HUDEP-2 (cell line): ENCODE data around the gene PCDHB12.
"Not testable (repeated sequence)": the region's sequence is repeated elsewhere in the genome, so short reads cannot be mapped to it uniquely, and the experiment has no call there.

ENCODE experiments used
- DNase-seq, 76 experiments: peaks; one replicate each; lab custom pipeline; 2025; ENCODE audit not compliant: unreplicated experiment in 76 of 76; lab: John Stamatoyannopoulos, UW

The PCDHB12 gene

DNA sequence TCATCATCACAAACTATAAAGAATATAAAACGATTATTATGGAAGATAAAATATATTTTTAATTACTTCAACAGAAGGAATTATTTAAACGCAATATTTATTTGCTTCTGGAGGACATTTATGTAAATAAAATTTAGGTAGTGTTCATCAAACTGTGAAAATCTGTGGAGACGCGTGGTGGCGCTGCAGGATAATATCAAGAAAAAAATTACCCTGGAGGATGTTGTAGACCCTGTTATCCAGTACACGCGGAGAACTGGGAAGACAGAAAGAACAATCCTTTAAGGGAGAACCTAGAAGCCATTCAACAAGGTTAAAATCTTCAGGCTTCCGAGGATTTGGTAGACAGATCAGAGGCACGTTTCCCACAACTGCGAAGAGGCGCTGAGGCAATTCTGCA lies at the start of gene PCDHB12:
Gene PCDHB12, plus strand, starts transcription at position 242 of the 400 bp plus-strand sequence. CDS start 189 bp downstream, outside the sequence.
- DNase-seq: no peak

DNA sequence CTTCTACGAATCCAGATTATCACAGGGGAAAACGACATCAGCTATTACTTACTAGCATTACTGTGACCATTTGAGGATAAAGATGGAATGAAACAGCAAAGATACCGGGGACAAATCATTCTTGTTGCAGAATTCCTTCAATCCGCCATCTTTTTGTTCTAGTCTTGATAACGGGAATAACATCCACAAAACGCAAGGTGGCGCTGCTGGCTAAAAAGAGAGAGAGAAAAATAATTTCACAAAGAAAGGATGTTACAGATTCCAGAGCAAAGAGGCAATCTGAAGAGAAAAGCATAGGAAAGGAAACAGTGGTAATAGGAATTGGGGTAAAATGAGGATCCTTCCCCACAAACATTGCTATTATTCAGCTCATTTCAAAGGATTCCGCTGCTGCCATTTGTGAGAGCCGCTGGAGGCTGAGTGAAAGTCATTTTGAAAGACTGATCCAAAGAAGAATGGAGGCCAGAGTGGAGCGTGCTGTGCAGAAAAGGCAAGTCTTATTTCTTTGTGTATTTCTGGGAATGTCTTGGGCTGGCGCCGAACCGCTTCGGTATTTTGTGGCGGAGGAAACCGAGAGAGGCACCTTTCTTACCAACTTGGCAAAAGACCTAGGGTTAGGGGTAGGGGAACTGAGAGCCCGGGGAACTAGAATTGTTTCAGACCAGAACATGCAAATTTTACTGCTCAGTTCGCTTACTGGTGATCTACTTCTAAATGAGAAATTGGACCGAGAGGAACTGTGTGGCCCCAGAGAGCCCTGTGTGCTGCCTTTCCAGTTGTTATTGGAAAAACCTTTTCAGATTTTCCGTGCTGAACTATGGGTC lies 35.9 kb upstream of the PCDHB12 start, which contains the start of gene PCDHB7:
Gene PCDHB7, plus strand, starts transcription at position 264 of the 824 bp plus-strand sequence. Its CDS starts 192 bp downstream, at position 456.
- DNase-seq: peak in 1 of 76 experiments; percentile 3

DNA sequence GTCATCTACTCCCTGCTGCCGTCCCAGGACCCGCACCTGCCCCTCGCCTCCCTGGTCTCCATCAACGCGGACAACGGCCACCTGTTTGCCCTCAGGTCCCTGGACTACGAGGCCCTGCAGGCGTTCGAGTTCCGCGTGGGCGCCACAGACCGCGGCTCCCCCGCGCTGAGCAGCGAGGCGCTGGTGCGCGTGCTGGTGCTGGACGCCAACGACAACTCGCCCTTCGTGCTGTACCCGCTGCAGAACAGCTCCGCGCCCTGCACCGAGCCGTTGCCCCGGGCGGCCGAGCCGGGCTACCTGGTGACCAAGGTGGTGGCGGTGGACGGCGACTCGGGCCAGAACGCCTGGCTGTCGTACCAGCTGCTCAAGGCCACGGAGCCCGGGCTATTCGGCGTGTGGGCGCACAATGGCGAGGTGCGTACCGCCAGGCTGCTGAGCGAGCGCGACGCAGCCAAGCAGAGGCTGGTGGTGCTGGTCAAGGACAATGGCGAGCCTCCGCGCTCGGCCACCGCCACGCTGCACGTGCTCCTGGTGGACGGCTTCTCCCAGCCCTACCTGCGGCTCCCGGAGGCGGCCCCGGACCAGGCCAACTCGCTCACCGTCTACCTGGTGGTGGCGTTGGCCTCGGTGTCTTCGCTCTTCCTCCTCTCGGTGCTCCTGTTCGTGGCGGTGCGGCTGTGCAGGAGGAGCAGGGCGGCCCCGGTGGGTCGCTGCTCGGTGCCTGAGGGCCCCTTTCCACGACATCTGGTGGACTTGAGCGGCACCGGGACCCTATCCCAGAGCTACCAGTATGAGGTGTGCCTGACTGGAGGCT lies 34.0 kb upstream of the PCDHB12 start:
- not testable (repeated sequence) for DNase-seq

GRCh38 chr5:141175933-141176332 lies 32.6 kb upstream of the PCDHB12 start:
- DNase-seq: no peak

GRCh38 chr5:141177577-141178191 lies 30.8 kb upstream of the PCDHB12 start, which contains the start of gene PCDHB8:
PCDHB8 (plus strand) TSS chr5:141177790; CDS start chr5:141178035, 245 bp downstream.
- not testable (repeated sequence) for DNase-seq

GRCh38 chr5:141179371-141179770 lies 29.1 kb upstream of the PCDHB12 start:
- DNase-seq: not testable (repeated sequence)

DNA sequence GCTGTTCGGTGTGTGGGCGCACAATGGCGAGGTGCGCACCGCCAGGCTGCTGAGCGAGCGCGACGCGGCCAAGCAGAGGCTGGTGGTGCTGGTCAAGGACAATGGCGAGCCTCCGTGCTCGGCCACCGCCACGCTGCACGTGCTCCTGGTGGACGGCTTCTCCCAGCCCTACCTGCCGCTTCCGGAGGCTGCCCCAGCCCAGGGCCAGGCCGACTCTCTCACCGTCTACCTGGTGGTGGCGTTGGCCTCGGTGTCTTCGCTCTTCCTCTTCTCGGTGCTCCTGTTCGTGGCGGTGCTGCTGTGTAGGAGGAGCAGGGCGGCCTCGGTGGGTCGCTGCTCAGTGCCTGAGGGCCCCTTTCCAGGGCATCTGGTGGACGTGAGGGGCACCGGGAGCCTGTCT lies 28.6 kb upstream of the PCDHB12 start:
- DNase-seq: not testable (repeated sequence)

GRCh38 chr5:141180313-141180712 lies 28.2 kb upstream of the PCDHB12 start:
- no peak for DNase-seq

DNA sequence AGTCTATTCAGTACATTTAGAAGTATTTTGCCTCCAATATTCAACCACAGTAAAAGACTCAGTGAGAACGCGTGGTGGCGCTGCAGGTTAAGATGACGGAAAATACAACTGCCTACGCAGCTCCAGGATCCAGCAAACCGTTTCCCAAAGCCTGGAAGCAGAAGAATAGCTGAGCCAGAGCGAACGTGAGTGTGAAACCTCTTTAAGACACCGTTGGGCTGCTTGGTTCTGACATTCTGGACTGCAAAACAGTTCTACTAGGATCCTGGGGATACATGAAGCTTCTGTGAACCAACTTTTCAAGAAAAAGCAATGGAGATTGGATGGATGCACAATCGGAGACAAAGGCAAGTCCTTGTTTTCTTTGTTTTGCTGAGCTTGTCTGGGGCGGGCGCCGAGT lies 26.3 kb upstream of the PCDHB12 start, which contains the start of gene PCDHB16:
Gene PCDHB16, plus strand, starts transcription at position 140 of the 400 bp plus-strand sequence. Its CDS starts 173 bp downstream, at position 313.
- DNase-seq: peak in 2 of 76 experiments; percentile 0 to 4

- DNase-seq: not testable (repeated sequence)
Observed at GRCh38 chr5:141184117-141184855, 24.2 kb upstream of the PCDHB12 start.

DNA sequence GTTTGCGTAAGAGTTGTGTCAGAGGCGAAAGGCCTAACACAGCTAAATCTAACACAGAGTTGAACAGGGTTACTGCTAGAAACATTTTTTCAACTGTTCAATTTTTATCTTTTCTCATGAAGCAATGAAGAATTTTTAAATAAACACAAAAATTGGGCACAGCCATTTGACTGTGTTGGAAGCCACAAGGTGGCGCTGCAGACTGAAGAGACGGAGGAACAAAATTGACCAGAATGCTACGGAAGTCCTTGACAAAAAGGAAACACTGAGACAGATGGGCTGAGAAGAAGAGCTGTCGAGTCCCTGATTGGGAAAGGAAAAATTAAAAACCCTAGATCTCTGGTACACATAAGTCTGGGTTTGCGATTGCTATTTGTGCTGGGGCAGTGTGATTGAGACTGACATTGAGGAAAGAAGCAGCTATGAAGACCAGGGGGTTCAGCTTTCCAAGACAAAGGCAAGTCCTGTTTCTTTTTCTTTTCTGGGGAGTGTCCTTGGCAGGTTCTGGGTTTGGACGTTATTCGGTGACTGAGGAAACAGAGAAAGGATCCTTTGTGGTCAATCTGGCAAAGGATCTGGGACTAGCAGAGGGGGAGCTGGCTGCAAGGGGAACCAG lies 21.5 kb upstream of the PCDHB12 start, which contains the start of gene PCDHB9:
Gene PCDHB9, plus strand, starts transcription at position 265 of the 616 bp plus-strand sequence. Its CDS starts 158 bp downstream, at position 423.
- peak in 3 of 76 experiments; percentile 0 to 13 (median 6) for DNase-seq

GRCh38 chr5:141188682-141189081 lies 19.8 kb upstream of the PCDHB12 start:
- DNase-seq: not testable (repeated sequence)

DNA sequence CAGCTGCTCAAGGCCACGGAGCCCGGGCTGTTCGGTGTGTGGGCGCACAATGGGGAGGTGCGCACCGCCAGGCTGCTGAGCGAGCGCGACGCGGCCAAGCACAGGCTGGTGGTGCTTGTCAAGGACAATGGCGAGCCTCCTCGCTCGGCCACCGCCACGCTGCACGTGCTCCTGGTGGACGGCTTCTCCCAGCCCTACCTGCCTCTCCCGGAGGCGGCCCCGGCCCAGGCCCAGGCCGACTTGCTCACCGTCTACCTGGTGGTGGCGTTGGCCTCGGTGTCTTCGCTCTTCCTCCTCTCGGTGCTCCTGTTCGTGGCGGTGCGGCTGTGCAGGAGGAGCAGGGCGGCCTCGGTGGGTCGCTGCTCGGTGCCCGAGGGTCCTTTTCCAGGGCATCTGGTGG lies 19.4 kb upstream of the PCDHB12 start:
- DNase-seq: not testable (repeated sequence)

- DNase-seq: peak in 5 of 76 experiments; percentile 1 to 16 (median 3)
Observed at GRCh38 chr5:141192110-141192725, 16.3 kb upstream of the PCDHB12 start, which contains the start of gene PCDHB10. PCDHB10 (plus strand) TSS chr5:141192353; CDS start chr5:141192553, 200 bp downstream.

DNA sequence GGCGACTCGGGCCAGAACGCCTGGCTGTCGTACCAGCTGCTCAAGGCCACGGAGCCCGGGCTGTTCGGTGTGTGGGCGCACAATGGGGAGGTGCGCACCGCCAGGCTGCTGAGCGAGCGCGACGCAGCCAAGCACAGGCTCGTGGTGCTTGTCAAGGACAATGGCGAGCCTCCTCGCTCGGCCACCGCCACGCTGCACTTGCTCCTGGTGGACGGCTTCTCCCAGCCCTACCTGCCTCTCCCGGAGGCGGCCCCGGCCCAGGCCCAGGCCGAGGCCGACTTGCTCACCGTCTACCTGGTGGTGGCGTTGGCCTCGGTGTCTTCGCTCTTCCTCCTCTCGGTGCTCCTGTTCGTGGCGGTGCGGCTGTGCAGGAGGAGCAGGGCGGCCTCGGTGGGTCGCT lies 14.2 kb upstream of the PCDHB12 start:
- not testable (repeated sequence) for DNase-seq

GRCh38 chr5:141196363-141196762 lies 12.2 kb upstream of the PCDHB12 start:
- DNase-seq: no peak

GRCh38 chr5:141199359-141200235 lies 8.9 kb upstream of the PCDHB12 start, which contains the start of gene PCDHB11:
PCDHB11 (plus strand) TSS chr5:141199627; CDS start chr5:141199775, 148 bp downstream.
- DNase-seq: no peak

GRCh38 chr5:141201126-141201525 lies 7.4 kb upstream of the PCDHB12 start:
- DNase-seq: not testable (repeated sequence)
